GM12801 (cell line): ENCODE measurements around the gene ATP8A2.

Source experiments
- TF ChIP-seq, protein P1 (sequence below): IDR thresholded peaks from one replicate; pipeline ENCODE4 v1.5.1; 2011; ENCODE audit warnings: control low read depth; ENCODE audit not compliant: insufficient read length; ENCODE audit errors: extremely low read depth

Gene ATP8A2

DNA sequence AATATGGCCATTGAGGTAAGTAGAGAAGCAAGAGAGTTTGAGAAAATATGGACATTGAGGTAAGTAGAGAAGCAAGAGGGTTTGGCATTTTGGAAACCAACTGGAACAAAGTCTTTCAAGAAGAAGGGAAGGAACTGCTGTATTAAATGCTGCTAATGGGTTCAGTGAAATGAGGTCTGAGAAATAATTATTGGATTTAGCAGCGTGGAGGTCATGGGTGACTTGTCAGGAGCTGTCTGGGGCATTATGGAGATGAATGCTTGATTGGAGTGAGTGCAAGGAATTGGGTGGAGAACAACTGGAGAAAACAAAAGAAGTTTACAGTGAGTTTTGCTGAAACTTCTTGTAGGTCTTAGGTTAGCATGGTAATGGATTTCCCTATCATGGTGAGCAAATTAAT lies 232.3 kb downstream of the ATP8A2 start:
- TF ChIP-seq, protein P1, sequence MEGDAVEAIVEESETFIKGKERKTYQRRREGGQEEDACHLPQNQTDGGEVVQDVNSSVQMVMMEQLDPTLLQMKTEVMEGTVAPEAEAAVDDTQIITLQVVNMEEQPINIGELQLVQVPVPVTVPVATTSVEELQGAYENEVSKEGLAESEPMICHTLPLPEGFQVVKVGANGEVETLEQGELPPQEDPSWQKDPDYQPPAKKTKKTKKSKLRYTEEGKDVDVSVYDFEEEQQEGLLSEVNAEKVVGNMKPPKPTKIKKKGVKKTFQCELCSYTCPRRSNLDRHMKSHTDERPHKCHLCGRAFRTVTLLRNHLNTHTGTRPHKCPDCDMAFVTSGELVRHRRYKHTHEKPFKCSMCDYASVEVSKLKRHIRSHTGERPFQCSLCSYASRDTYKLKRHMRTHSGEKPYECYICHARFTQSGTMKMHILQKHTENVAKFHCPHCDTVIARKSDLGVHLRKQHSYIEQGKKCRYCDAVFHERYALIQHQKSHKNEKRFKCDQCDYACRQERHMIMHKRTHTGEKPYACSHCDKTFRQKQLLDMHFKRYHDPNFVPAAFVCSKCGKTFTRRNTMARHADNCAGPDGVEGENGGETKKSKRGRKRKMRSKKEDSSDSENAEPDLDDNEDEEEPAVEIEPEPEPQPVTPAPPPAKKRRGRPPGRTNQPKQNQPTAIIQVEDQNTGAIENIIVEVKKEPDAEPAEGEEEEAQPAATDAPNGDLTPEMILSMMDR: no peak

- TF ChIP-seq, protein P1: no peak
Observed at GRCh38 chr13:25607096-25607495, 235.3 kb downstream of the ATP8A2 start.

GRCh38 chr13:25608181-25608580 lies 236.4 kb downstream of the ATP8A2 start:
- TF ChIP-seq, protein P1: no peak

DNA sequence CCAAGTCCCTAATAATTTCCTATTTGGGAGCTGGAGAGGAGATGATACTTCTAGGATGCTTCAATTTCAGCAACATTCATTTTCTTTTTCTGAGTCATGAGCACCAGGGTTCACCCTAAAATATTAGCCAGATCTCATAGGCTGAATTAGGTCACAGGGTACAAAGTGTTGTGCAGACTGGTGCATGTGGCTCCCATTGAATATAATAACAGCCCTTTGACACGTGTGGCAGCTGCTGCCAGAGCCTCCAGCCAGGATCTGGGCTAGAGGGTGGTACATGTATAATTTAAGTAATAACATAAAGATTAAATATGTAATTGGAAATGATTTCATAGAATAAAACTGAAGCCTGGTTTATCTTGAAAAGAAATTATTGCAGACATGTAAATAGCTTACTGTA lies 244.9 kb downstream of the ATP8A2 start:
- TF ChIP-seq, protein P1: no peak

- TF ChIP-seq, protein P1: no peak
Observed at GRCh38 chr13:25619897-25620296, 248.1 kb downstream of the ATP8A2 start.

DNA sequence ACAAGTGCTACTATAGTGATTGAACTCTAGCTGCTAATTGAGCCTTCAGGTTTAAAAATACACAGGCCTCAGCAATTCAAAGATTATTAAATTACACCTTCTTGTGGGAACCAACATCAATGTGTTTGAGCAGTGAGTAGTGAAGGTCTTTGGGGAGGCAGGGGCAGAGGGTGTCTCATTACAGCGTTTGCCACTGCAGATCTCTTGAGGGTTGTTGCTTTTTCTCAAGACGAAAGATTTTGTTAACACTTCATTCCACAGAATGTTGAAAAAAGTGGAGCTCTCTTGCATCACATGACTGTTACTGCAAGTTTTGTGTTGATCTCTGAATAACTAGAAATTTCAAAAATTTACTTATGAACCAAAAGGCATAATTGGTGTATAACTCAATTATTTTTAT lies 253.6 kb downstream of the ATP8A2 start:
- TF ChIP-seq, protein P1: no peak

- TF ChIP-seq, protein P1: no peak
Observed at GRCh38 chr13:25630329-25630900, 258.6 kb downstream of the ATP8A2 start.
